HCT116 (cell line): ENCODE results near the gene MICAL3. TPM values are rescaled to one million over a fixed set of nuclear protein-coding genes. Genes with fewer than 3 reads are reported as not detected.

Experiments used
- ATAC-seq: fragments of 200-7000 bp; cut with Tn5 transposase; 2 replicates; pipeline ENCODE4 v1.9.1; 2020; ENCODE audit warnings: mild to moderate bottlenecking, moderate library complexity
- BruUV-seq: library from RNA; stranded (reverse); fragments of 400-500 nt; replicated peaks from 2 replicates; lab custom pipeline; 2021; lab: Mats Ljungman, UMichigan
- CTCF ChIA-PET: fragments of 300-600 bp; sonication (Branson Sonifier 250); formaldehyde crosslinking; loops from one replicate; lab custom pipeline; 2021; ENCODE audit warnings: antibody characterized with exemption; lab: Charles Lee
- POLR2A ChIA-PET: fragments of 300-600, 350-600 bp; sonication (Branson Sonifier 250); formaldehyde crosslinking; loops from one replicate; lab custom pipeline; 2021; ENCODE audit warnings: antibody characterized with exemption; lab: Charles Lee
- RAD21 ChIA-PET, 2 experiments: fragments of 300-600 bp; sonication (Branson Sonifier 250); formaldehyde crosslinking; loops; one replicate each; lab custom pipeline; 2023; ENCODE audit warnings: low total read pairs in 2 of 2; ENCODE audit not compliant: uncharacterized antibody in 2 of 2, unreplicated experiment in 2 of 2, low non-redundant PET in 1 of 2; lab: Charles Lee
- DNase-seq: peaks from one replicate; pipeline ENCODE4 v3.0.0-alpha.2; 2010; ENCODE audit warnings: low read depth, low spot score
- H2AFZ ChIP-seq: fragments of 200-600 bp; shearing (Covaris generic), sonication (generic); 2 replicates; pipeline ENCODE4 v1.6.1; 2017; ENCODE audit warnings: low read depth, mixed run types, mixed read lengths, antibody characterized with exemption, low read length; ENCODE audit not compliant: poor library complexity, severe bottlenecking
- H3K27ac ChIP-seq: 2 replicates; pipeline ENCODE4 v1.5.1; 2012; ENCODE audit warnings: low read depth, low read length
- H3K27me3 ChIP-seq: fragments of 200-600 bp; sonication (generic); 2 replicates; pipeline ENCODE4 v1.6.1; 2016; ENCODE audit warnings: mixed run types, low read length, mixed read lengths; ENCODE audit not compliant: insufficient read depth
- H3K36me3 ChIP-seq, 2 experiments: fragments of 200-500 bp in 1 of 2; fragments of 200-600 bp in 1 of 2; sonication (Bioruptor generic) in 1 of 2; sonication (generic) in 1 of 2; 2 replicates each; pipeline versions ENCODE4 v1.5.1 to v1.6.1; 2014 to 2016; ENCODE audit warnings: low read length in 2 of 2, inconsistent platforms in 1 of 2, mixed read lengths in 1 of 2, mixed run types in 1 of 2; ENCODE audit not compliant: insufficient read depth in 2 of 2, control insufficient read depth in 1 of 2
- H3K4me1 ChIP-seq, 2 experiments: fragments of 200-600 bp in 1 of 2; sonication (generic) in 1 of 2; 2 replicates each; pipeline versions ENCODE4 v1.5.1 to v1.6.1; 2012 to 2017; ENCODE audit warnings: low read length in 2 of 2, inconsistent platforms in 1 of 2, mild to moderate bottlenecking in 1 of 2, mixed read lengths in 1 of 2, mixed run types in 1 of 2, moderate library complexity in 1 of 2; ENCODE audit not compliant: insufficient read depth in 2 of 2, control insufficient read depth in 1 of 2
- H3K4me2 ChIP-seq: fragments of 200-600 bp; sonication (generic); 2 replicates; pipeline ENCODE4 v1.6.1; 2017; ENCODE audit warnings: mixed run types, low read length, mixed read lengths
- H3K4me3 ChIP-seq, 2 experiments: fragments of 200-600 bp in 1 of 2; sonication (generic) in 1 of 2; replicated peaks in 1 of 2; 2 replicates each; pipeline ENCODE4 v1.5.1; 2011 to 2016; ENCODE audit warnings: low read length in 2 of 2, control low read depth in 1 of 2, low read depth in 1 of 2, mild to moderate bottlenecking in 1 of 2, mixed read lengths in 1 of 2, mixed run types in 1 of 2
- H3K79me2 ChIP-seq: fragments of 200-600 bp; sonication (generic); 2 replicates; pipeline ENCODE4 v1.6.1; 2017; ENCODE audit warnings: mild to moderate bottlenecking, mixed run types, low read length, moderate library complexity, mixed read lengths; ENCODE audit not compliant: insufficient read depth
- H3K9ac ChIP-seq: fragments of 200-600 bp; sonication (generic); 2 replicates; pipeline ENCODE4 v1.6.1; 2016; ENCODE audit warnings: low read length, mixed read lengths
- H3K9me2 ChIP-seq: fragments of 200-600 bp; sonication (generic), shearing (Covaris generic); 2 replicates; pipeline ENCODE4 v1.6.1; 2017; ENCODE audit warnings: mixed run types, mild to moderate bottlenecking, moderate library complexity; ENCODE audit not compliant: insufficient read depth
- H3K9me3 ChIP-seq, 2 experiments: fragments of 200-500 bp in 1 of 2; fragments of 200-600 bp in 1 of 2; sonication (Bioruptor generic) in 1 of 2; sonication (generic) in 1 of 2; 2 replicates each; pipeline ENCODE4 v1.6.1; 2014 to 2017; ENCODE audit warnings: low read length in 2 of 2, mixed read lengths in 2 of 2, inconsistent platforms in 1 of 2, low read depth in 1 of 2, mild to moderate bottlenecking in 1 of 2, mixed run types in 1 of 2, moderate library complexity in 1 of 2; ENCODE audit not compliant: control insufficient read depth in 1 of 2, insufficient read depth in 1 of 2
- H4K20me1 ChIP-seq: fragments of 200-600 bp; sonication (generic), shearing (Covaris generic); 2 replicates; pipeline ENCODE4 v1.6.1; 2017; ENCODE audit warnings: mixed run types, mild to moderate bottlenecking, moderate library complexity; ENCODE audit not compliant: insufficient read depth
- EGR1 ChIP-seq: IDR thresholded peaks from 2 replicates; pipeline ENCODE4 v1.6.1; 2012; ENCODE audit warnings: low read depth
- MAX ChIP-seq: IDR thresholded peaks from 2 replicates; pipeline ENCODE4 v1.6.1; 2012
- POLR2AphosphoS5 ChIP-seq: IDR thresholded peaks from 2 replicates; pipeline ENCODE4 v1.6.1; 2011; ENCODE audit warnings: mild to moderate bottlenecking, low read depth, low read length, moderate library complexity
- ZFX ChIP-seq: fragments of 450-650 bp; IDR thresholded peaks from 2 replicates; pipeline ENCODE4 v1.6.1; 2017
- intact Hi-C: fragments of 100-400 bp; cut with micrococcal nuclease; formaldehyde crosslinking; loops from 2 replicates; pipeline ENCODE4 v1.10.0; 2022
- total RNA-seq: library from RNA; stranded (reverse); gene quantifications from one replicate; pipeline ENCODE4 v1.2.1, GENCODE V29; 2021; ENCODE audit not compliant: unreplicated experiment
- TF ChIP-seq, protein P1 (sequence below), 3 experiments: fragments of 200-600 bp in 1 of 3; sonication (generic) in 1 of 3; IDR thresholded peaks in 2 of 3; conservative IDR thresholded peaks in 1 of 3; 2 replicates each; pipeline ENCODE4 v1.5.1; 2012 to 2017; ENCODE audit warnings: low read depth in 2 of 3, low read length in 2 of 3, antibody characterized with exemption in 1 of 3, borderline replicate concordance in 1 of 3, control low read depth in 1 of 3, mild to moderate bottlenecking in 1 of 3, mixed read lengths in 1 of 3, mixed run types in 1 of 3, moderate library complexity in 1 of 3; ENCODE audit not compliant: insufficient read depth in 1 of 3
- TF ChIP-seq, protein P2 (sequence below): IDR thresholded peaks from 2 replicates; pipeline ENCODE4 v1.6.1; 2012; ENCODE audit warnings: low read depth
- TF ChIP-seq, protein P3 (sequence below): IDR thresholded peaks from 2 replicates; pipeline ENCODE4 v1.6.1; 2011; ENCODE audit warnings: mild to moderate bottlenecking, low read length, moderate library complexity; ENCODE audit not compliant: insufficient replicate concordance; ENCODE audit errors: extremely low read depth
- TF ChIP-seq, protein P4 (sequence below): IDR thresholded peaks from 2 replicates; pipeline ENCODE4 v1.6.1; 2012

MICAL3 gene
- total RNA-seq, 1 experiment from 2014 or later: 30.8 TPM

DNA sequence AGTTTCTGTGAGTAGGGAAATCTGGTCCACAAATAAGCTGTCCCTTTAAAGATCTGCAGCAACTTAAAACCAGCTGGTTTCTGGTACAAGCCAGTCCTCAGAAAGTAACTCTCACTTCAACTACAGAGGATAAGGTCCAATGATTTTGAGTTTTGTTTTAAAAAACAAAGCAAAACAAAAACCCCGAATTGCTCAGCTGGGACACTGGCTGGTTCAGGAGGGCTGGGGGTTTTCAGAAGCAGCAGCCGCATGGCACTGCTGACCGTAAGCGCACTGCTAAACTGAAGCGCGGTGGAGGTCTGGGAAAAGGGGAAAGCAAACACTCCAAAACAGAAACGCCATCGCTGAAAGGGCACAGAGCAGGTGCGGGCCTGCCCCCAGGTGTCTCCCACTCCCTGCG lies 59.7 kb downstream of the MICAL3 start:
- no peak for DNase-seq
- 0 out of 4 replicates have a peak, but pooled peaks cover 0 to 2% of the 10 kb centered on the region in 2 experiments for H3K36me3 ChIP-seq

More for the DNA sequence above, 59.7 kb downstream of the MICAL3 start:
- intact Hi-C loops: no loop called here
- ChIA-PET RAD21 (no interaction called here), POLR2A (no interaction called here), CTCF (no interaction called here)
- Histone ChIP-seq H3K4me1 (peaks cover 5 to 13% of the 10 kb centered on the region in 2 experiments; a peak in 3 of 4 replicates), H3K4me3 (no peak overlapping the region), H3K4me2 (no peak overlapping the region), H4K20me1 (peaks cover 5% of the 10 kb centered on the region; the same call in 1 of the 2 replicates), H3K9me3 (no peaks in the 10 kb centered on the region), H3K9ac (no peak overlapping the region), H2AFZ (no peak overlapping the region), H3K9me2 (no peaks in the 10 kb centered on the region), H3K27me3 (no peaks in the 10 kb centered on the region), H3K79me2 (peaks cover 96% of the 10 kb centered on the region), H3K27ac (no peak overlapping the region)
- TF ChIP-seq, protein P1, sequence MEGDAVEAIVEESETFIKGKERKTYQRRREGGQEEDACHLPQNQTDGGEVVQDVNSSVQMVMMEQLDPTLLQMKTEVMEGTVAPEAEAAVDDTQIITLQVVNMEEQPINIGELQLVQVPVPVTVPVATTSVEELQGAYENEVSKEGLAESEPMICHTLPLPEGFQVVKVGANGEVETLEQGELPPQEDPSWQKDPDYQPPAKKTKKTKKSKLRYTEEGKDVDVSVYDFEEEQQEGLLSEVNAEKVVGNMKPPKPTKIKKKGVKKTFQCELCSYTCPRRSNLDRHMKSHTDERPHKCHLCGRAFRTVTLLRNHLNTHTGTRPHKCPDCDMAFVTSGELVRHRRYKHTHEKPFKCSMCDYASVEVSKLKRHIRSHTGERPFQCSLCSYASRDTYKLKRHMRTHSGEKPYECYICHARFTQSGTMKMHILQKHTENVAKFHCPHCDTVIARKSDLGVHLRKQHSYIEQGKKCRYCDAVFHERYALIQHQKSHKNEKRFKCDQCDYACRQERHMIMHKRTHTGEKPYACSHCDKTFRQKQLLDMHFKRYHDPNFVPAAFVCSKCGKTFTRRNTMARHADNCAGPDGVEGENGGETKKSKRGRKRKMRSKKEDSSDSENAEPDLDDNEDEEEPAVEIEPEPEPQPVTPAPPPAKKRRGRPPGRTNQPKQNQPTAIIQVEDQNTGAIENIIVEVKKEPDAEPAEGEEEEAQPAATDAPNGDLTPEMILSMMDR (IDR thresholded peaks at IDR 0.05 in 2 of 3, conservative IDR thresholded peaks at IDR 0.05 in 1 of 3; ENCODE audit: borderline replicate concordance in 1 of 3, insufficient read depth in 1 of 3, low read depth in 2 of 3, low read length in 2 of 3): no peak
- TF ChIP-seq EGR1 (no peak), POLR2AphosphoS5 (no peak), MAX (no peak), ZFX (no peak)
- TF ChIP-seq, protein P2, sequence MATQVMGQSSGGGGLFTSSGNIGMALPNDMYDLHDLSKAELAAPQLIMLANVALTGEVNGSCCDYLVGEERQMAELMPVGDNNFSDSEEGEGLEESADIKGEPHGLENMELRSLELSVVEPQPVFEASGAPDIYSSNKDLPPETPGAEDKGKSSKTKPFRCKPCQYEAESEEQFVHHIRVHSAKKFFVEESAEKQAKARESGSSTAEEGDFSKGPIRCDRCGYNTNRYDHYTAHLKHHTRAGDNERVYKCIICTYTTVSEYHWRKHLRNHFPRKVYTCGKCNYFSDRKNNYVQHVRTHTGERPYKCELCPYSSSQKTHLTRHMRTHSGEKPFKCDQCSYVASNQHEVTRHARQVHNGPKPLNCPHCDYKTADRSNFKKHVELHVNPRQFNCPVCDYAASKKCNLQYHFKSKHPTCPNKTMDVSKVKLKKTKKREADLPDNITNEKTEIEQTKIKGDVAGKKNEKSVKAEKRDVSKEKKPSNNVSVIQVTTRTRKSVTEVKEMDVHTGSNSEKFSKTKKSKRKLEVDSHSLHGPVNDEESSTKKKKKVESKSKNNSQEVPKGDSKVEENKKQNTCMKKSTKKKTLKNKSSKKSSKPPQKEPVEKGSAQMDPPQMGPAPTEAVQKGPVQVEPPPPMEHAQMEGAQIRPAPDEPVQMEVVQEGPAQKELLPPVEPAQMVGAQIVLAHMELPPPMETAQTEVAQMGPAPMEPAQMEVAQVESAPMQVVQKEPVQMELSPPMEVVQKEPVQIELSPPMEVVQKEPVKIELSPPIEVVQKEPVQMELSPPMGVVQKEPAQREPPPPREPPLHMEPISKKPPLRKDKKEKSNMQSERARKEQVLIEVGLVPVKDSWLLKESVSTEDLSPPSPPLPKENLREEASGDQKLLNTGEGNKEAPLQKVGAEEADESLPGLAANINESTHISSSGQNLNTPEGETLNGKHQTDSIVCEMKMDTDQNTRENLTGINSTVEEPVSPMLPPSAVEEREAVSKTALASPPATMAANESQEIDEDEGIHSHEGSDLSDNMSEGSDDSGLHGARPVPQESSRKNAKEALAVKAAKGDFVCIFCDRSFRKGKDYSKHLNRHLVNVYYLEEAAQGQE: no peak
- TF ChIP-seq, protein P3, sequence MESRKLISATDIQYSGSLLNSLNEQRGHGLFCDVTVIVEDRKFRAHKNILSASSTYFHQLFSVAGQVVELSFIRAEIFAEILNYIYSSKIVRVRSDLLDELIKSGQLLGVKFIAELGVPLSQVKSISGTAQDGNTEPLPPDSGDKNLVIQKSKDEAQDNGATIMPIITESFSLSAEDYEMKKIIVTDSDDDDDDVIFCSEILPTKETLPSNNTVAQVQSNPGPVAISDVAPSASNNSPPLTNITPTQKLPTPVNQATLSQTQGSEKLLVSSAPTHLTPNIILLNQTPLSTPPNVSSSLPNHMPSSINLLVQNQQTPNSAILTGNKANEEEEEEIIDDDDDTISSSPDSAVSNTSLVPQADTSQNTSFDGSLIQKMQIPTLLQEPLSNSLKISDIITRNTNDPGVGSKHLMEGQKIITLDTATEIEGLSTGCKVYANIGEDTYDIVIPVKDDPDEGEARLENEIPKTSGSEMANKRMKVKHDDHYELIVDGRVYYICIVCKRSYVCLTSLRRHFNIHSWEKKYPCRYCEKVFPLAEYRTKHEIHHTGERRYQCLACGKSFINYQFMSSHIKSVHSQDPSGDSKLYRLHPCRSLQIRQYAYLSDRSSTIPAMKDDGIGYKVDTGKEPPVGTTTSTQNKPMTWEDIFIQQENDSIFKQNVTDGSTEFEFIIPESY: no peak
- TF ChIP-seq, protein P4, sequence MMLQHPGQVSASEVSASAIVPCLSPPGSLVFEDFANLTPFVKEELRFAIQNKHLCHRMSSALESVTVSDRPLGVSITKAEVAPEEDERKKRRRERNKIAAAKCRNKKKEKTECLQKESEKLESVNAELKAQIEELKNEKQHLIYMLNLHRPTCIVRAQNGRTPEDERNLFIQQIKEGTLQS: no peak
- ATAC-seq: no peak
- BruUV-seq: no TSS peak
